GM21576 (cell line): ENCODE results near the gene ARHGEF40.

Experiments used
- ATAC-seq: cut with Tn5 transposase; IDR thresholded peaks from one replicate; pipeline ENCODE4 v1.9.1; 2021; ENCODE audit warnings: mild to moderate bottlenecking, moderate library complexity; ENCODE audit not compliant: unreplicated experiment

The ARHGEF40 gene

GRCh38 chr14:21112255-21112654 is 42.2 kb downstream of the ARHGEF40 start:
- no peak for ATAC-seq

- ATAC-seq: no peak
These were observed 43.3 kb downstream of the ARHGEF40 start for GRCh38 chr14:21113369-21113768.

- no peak for ATAC-seq
These were observed 48.8 kb downstream of the ARHGEF40 start for GRCh38 chr14:21118933-21119332.

GRCh38 chr14:21120686-21121085 is 50.6 kb downstream of the ARHGEF40 start:
- ATAC-seq: no peak

GRCh38 chr14:21121122-21121521 is 51.0 kb downstream of the ARHGEF40 start:
- no peak for ATAC-seq

- ATAC-seq: no peak
These were observed 53.3 kb downstream of the ARHGEF40 start for GRCh38 chr14:21123429-21123828.

- ATAC-seq: no peak
These were observed 63.8 kb downstream of the ARHGEF40 start for GRCh38 chr14:21133901-21134300.

- ATAC-seq: no peak
These were observed 65.9 kb downstream of the ARHGEF40 start for GRCh38 chr14:21136024-21136423.
